ENCODE results near the gene NHERF1.

GRCh38 chr17:74755533-74755932 lies 7.1 kb downstream of the NHERF1 start:
- TF ChIP-seq CTCF (IDR thresholded peaks at IDR 0.05; ENCODE audit: control extremely low read depth in 1 of 3, insufficient read depth in 1 of 3, low read depth in 1 of 3, low read length in 3 of 3) (no peak), CHD2 (IDR thresholded peaks at IDR 0.05; ENCODE audit: low read length) (no peak), YY1 (IDR thresholded peaks at IDR 0.05; ENCODE audit: low read depth, low read length) (no peak), ATF3 (IDR thresholded peaks at IDR 0.05; ENCODE audit: insufficient read depth, low read depth, low read length) (no peak), PHF8 (conservative IDR thresholded peaks at IDR 0.05; ENCODE audit: low read depth, low read length) (no peak), CEBPB (IDR thresholded peaks at IDR 0.05; ENCODE audit: low read depth, low read length) (no peak), SP4 (IDR thresholded peaks at IDR 0.05; ENCODE audit: low read length) (no peak), BRCA1 (IDR thresholded peaks at IDR 0.05; ENCODE audit: low read depth, low read length) (no peak), POLR2A (IDR thresholded peaks at IDR 0.05; ENCODE audit: control extremely low read depth in 1 of 2, low read depth in 2 of 2, low read length in 2 of 2) (no peak), RBBP5 (IDR thresholded peaks at IDR 0.05; ENCODE audit: borderline replicate concordance, low read depth, low read length) (no peak), RFX5 (IDR thresholded peaks at IDR 0.05; ENCODE audit: borderline replicate concordance, low read depth, low read length) (no peak), KDM1A (IDR thresholded peaks at IDR 0.05; ENCODE audit: borderline replicate concordance, low read length) (no peak)

Data from H1 (cell line).